Loucy (cell line): ENCODE results near the gene EPG5.
A peak's percentile ranks its signal among the peaks of the same experiment; 100 is the strongest.

Experiments
- H2AFZ ChIP-seq: fragments of 200-600 bp; sonication (generic); 2 replicates; pipeline ENCODE4 v1.6.0; 2016; ENCODE audit warnings: antibody characterized with exemption, mild to moderate bottlenecking, low read length, moderate library complexity
- H3F3A ChIP-seq: fragments of 200-600 bp; 2 replicates; pipeline ENCODE4 v1.6.0; 2016; ENCODE audit warnings: antibody characterized with exemption, low read depth, mild to moderate bottlenecking
- H3K27me3 ChIP-seq: fragments of 200-600 bp; sonication (generic); 2 replicates; pipeline ENCODE4 v1.6.1; 2014; ENCODE audit warnings: low read length, mild to moderate bottlenecking; ENCODE audit not compliant: insufficient read depth, poor library complexity, severe bottlenecking
- H3K36me3 ChIP-seq: fragments of 200-600 bp; sonication (generic); 2 replicates; pipeline ENCODE4 v1.6.1; 2016; ENCODE audit warnings: low read length; ENCODE audit not compliant: insufficient read depth
- H3K4me1 ChIP-seq: fragments of 200-600 bp; sonication (generic); 2 replicates; pipeline ENCODE4 v1.5.1; 2014; ENCODE audit warnings: low read length, mild to moderate bottlenecking; ENCODE audit not compliant: insufficient read depth, poor library complexity, severe bottlenecking
- H3K4me2 ChIP-seq: fragments of 200-600 bp; sonication (generic); 2 replicates; pipeline ENCODE4 v1.6.0; 2014; ENCODE audit warnings: antibody characterized with exemption, low read length, low read depth, mild to moderate bottlenecking; ENCODE audit not compliant: poor library complexity, severe bottlenecking
- H3K4me3 ChIP-seq: fragments of 200-600 bp; sonication (generic); 2 replicates; pipeline ENCODE4 v1.5.1; 2014; ENCODE audit warnings: low read length, mild to moderate bottlenecking, mixed read lengths; ENCODE audit not compliant: poor library complexity, severe bottlenecking
- H3K79me2 ChIP-seq: fragments of 200-600 bp; sonication (generic); 2 replicates; pipeline ENCODE4 v1.6.1; 2014; ENCODE audit warnings: low read length; ENCODE audit not compliant: insufficient read depth
- H3K9ac ChIP-seq: fragments of 200-600 bp; sonication (generic); 2 replicates; pipeline ENCODE4 v1.6.0; 2014; ENCODE audit warnings: mild to moderate bottlenecking, low read depth, low read length, moderate library complexity; ENCODE audit not compliant: poor library complexity, severe bottlenecking
- H3K9me2 ChIP-seq: fragments of 200-600 bp; sonication (generic); replicated peaks from 2 replicates; pipeline ENCODE4 v1.6.1; 2016; ENCODE audit warnings: low read depth, low read length, mixed read lengths
- H3K9me3 ChIP-seq: fragments of 200-600 bp; sonication (generic); 2 replicates; pipeline ENCODE4 v1.6.1; 2014; ENCODE audit warnings: mild to moderate bottlenecking, antibody characterized with exemption, low read length, low read depth; ENCODE audit not compliant: insufficient read depth
- H4K20me1 ChIP-seq: fragments of 200-600 bp; sonication (generic); 2 replicates; pipeline ENCODE4 v1.6.0; 2014; ENCODE audit warnings: antibody characterized with exemption, low read length, mild to moderate bottlenecking; ENCODE audit not compliant: insufficient read depth, poor library complexity, severe bottlenecking
- EZH2phosphoT487 ChIP-seq: fragments of 200-600 bp; IDR thresholded peaks from 2 replicates; pipeline ENCODE4 v1.6.1; 2018; ENCODE audit warnings: antibody characterized with exemption, mild to moderate bottlenecking, moderate library complexity, borderline replicate concordance
- TF ChIP-seq, protein P1 (sequence below): fragments of 200-600 bp; sonication (generic); conservative IDR thresholded peaks from 2 replicates; pipeline ENCODE4 v1.5.1; 2014; ENCODE audit warnings: mild to moderate bottlenecking, antibody characterized with exemption, low read length

The EPG5 gene

DNA sequence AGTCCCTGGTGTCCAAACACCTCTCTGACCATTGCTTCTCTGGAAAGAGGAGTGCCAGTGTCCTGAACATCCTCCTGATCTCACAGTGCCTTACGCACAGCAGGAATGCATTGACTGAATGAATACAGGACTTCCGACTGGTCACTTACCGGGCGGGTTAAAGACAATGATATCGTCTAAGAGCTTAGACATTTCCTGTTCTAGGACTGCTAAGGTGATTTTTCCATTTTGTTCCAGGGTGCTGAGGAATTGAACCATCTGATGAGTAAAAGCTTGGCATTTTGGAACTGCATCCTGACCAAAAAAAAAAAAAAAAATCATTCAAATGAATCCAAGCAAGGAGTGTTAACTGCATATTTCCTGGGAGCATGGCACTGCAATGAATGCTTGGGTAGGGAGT, 101.7 kb downstream of the EPG5 start:
- Histone ChIP-seq H2AFZ (no peak overlapping the region), H3K9me3 (no peaks in the 10 kb centered on the region), H3K4me2 (no peak overlapping the region), H4K20me1 (no peaks in the 10 kb centered on the region), H3F3A (no peaks in the 10 kb centered on the region), H3K79me2 (no peaks in the 10 kb centered on the region), H3K27me3 (no peaks in the 10 kb centered on the region), H3K4me3 (no peak overlapping the region), H3K9me2 (no peaks in the 10 kb centered on the region), H3K36me3 (peaks cover 86% of the 10 kb centered on the region), H3K4me1 (no peaks in the 10 kb centered on the region), H3K9ac (no peak overlapping the region)
- TF ChIP-seq, protein P1, sequence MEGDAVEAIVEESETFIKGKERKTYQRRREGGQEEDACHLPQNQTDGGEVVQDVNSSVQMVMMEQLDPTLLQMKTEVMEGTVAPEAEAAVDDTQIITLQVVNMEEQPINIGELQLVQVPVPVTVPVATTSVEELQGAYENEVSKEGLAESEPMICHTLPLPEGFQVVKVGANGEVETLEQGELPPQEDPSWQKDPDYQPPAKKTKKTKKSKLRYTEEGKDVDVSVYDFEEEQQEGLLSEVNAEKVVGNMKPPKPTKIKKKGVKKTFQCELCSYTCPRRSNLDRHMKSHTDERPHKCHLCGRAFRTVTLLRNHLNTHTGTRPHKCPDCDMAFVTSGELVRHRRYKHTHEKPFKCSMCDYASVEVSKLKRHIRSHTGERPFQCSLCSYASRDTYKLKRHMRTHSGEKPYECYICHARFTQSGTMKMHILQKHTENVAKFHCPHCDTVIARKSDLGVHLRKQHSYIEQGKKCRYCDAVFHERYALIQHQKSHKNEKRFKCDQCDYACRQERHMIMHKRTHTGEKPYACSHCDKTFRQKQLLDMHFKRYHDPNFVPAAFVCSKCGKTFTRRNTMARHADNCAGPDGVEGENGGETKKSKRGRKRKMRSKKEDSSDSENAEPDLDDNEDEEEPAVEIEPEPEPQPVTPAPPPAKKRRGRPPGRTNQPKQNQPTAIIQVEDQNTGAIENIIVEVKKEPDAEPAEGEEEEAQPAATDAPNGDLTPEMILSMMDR: no peak
- TF ChIP-seq EZH2phosphoT487: no peak

DNA sequence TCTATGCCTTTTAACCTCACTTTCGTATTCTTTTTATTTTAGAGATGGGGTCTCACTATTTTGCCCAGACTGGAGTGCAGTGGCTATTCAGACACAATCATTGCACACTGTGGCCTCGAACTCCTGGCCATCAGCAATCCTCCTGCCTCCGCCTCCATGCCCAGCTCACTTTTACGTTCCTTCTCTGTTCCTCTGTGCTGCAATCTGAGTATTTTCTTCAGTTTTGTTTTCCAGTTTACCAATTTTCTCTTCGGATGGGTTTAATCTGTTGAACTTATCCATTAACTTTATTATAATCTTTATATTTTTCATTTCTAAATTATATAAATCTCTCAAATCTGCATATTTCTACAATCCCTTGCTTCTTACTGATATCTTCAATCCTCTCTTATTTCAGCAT, 103.0 kb downstream of the EPG5 start:
- H3F3A ChIP-seq: no peaks in the 10 kb centered on the region
- no peak for TF ChIP-seq EZH2phosphoT487
- TF ChIP-seq, protein P1: no peak
- no peak overlapping the region for H3K4me3 ChIP-seq
- no peak overlapping the region for H3K4me2 ChIP-seq
- peaks cover 86% of the 10 kb centered on the region for H3K36me3 ChIP-seq
- H3K9me2 ChIP-seq: no peaks in the 10 kb centered on the region
- H3K27me3 ChIP-seq: no peaks in the 10 kb centered on the region
- no peak overlapping the region for H3K9ac ChIP-seq
- H3K4me1 ChIP-seq: no peaks in the 10 kb centered on the region
- no peaks in the 10 kb centered on the region for H3K9me3 ChIP-seq
- no peaks in the 10 kb centered on the region for H4K20me1 ChIP-seq
- H2AFZ ChIP-seq: no peak overlapping the region
- no peaks in the 10 kb centered on the region for H3K79me2 ChIP-seq

DNA sequence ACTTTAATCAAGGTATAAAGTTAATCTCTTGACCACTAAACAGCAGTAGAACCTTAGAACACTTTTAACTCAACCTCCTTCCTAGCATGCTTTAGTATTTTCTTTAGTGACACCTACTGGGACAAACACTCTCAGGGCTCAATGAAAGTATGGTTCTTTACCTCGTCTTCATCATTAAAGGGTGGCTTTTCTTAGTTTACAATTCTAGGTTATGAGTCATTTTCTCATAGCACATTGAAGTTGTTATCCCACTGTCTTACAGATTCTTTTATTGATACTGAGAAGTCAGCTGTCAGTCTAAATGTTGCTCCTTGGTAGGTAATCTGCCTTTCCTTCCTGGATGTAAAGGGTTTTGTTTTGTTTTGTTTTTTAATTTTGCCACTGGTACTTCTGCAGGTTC, 103.7 kb downstream of the EPG5 start:
- Histone ChIP-seq H2AFZ (no peak overlapping the region), H3K9me2 (no peaks in the 10 kb centered on the region), H3K27me3 (no peaks in the 10 kb centered on the region), H3K36me3 (peaks cover 92% of the 10 kb centered on the region), H4K20me1 (no peaks in the 10 kb centered on the region), H3K4me1 (no peaks in the 10 kb centered on the region), H3K79me2 (no peaks in the 10 kb centered on the region), H3K9me3 (no peaks in the 10 kb centered on the region), H3K4me3 (no peak overlapping the region), H3K9ac (no peak overlapping the region), H3K4me2 (no peak overlapping the region), H3F3A (no peaks in the 10 kb centered on the region)
- TF ChIP-seq EZH2phosphoT487: no peak
- TF ChIP-seq, protein P1: peak; percentile 21; the same call in 1 of the 2 replicates
